Neural cell (in vitro differentiated cells): ENCODE measurements around the gene CSMD2. TPM values are rescaled to one million over a fixed set of nuclear protein-coding genes. Genes with fewer than 3 reads are reported as not detected.

Experiments used
- H2AFZ ChIP-seq: fragments of 200-600, 300-800 bp; sonication (generic), shearing (Covaris generic); 2 replicates; pipeline ENCODE4 v1.6.0; 2014; ENCODE audit warnings: low read depth, mild to moderate bottlenecking, antibody characterized with exemption, low read length, moderate library complexity
- H3F3A ChIP-seq: fragments of 200-600 bp; shearing (Covaris generic); 2 replicates; pipeline ENCODE4 v1.6.1; 2016; ENCODE audit warnings: mild to moderate bottlenecking, moderate library complexity, mixed read lengths, antibody characterized with exemption, low read length; ENCODE audit not compliant: insufficient read depth, poor library complexity, severe bottlenecking
- H3K27ac ChIP-seq: fragments of 200-600, 300-800 bp; sonication (generic), shearing (Covaris generic); 2 replicates; pipeline ENCODE4 v1.5.1; 2014; ENCODE audit warnings: mild to moderate bottlenecking, low read length, moderate library complexity
- H3K27me3 ChIP-seq: fragments of 300-800, 200-600 bp; sonication (generic), shearing (Covaris generic); 2 replicates; pipeline ENCODE4 v1.6.0; 2014; ENCODE audit warnings: mild to moderate bottlenecking, low read depth, low read length, moderate library complexity; ENCODE audit not compliant: insufficient read depth
- H3K36me3 ChIP-seq: fragments of 300-800, 200-600 bp; sonication (generic), shearing (Covaris generic); 2 replicates; pipeline ENCODE4 v1.5.1; 2014; ENCODE audit warnings: mild to moderate bottlenecking, antibody characterized with exemption, low read length, moderate library complexity; ENCODE audit not compliant: insufficient read depth
- H3K4me2 ChIP-seq: fragments of 300-800, 200-600 bp; sonication (generic), shearing (Covaris generic); 2 replicates; pipeline ENCODE4 v1.6.0; 2014; ENCODE audit warnings: mild to moderate bottlenecking, low read length
- H3K4me3 ChIP-seq: fragments of 300-800, 200-600 bp; sonication (generic), shearing (Covaris generic); 2 replicates; pipeline ENCODE4 v1.5.1; 2014; ENCODE audit warnings: mild to moderate bottlenecking, low read length, moderate library complexity
- H3K79me2 ChIP-seq: fragments of 200-600 bp; shearing (Covaris generic); replicated peaks from 2 replicates; pipeline ENCODE4 v1.6.0; 2014; ENCODE audit warnings: mild to moderate bottlenecking, low read length, moderate library complexity; ENCODE audit not compliant: insufficient read depth
- H3K9ac ChIP-seq: fragments of 300-800, 200-600 bp; sonication (generic), shearing (Covaris generic); 2 replicates; pipeline ENCODE4 v1.6.1; 2016; ENCODE audit warnings: mild to moderate bottlenecking, low read length, mixed read lengths
- H3K9me2 ChIP-seq: fragments of 200-600 bp; shearing (Covaris generic); 2 replicates; pipeline ENCODE4 v1.6.1; 2016; ENCODE audit warnings: mild to moderate bottlenecking, low read length, mixed read lengths; ENCODE audit not compliant: insufficient read depth
- H3K9me3 ChIP-seq: fragments of 200-600, 300-800 bp; sonication (generic), shearing (Covaris generic); 2 replicates; pipeline ENCODE4 v1.6.1; 2016; ENCODE audit warnings: mild to moderate bottlenecking, mixed run types, low read length, moderate library complexity, mixed read lengths
- H4K20me1 ChIP-seq: fragments of 200-600 bp; shearing (Covaris generic); 2 replicates; pipeline ENCODE4 v1.6.1; 2016; ENCODE audit warnings: mild to moderate bottlenecking, mixed run types; ENCODE audit not compliant: insufficient read depth
- EP300 ChIP-seq: fragments of 450-650 bp; conservative IDR thresholded peaks from 2 replicates; pipeline ENCODE4 v1.6.1; 2014; ENCODE audit warnings: antibody characterized with exemption, mild to moderate bottlenecking, moderate library complexity; ENCODE audit not compliant: poor library complexity, severe bottlenecking
- EZH2 ChIP-seq: fragments of 200-600, 300-800 bp; shearing (Covaris generic), sonication (generic); IDR thresholded peaks from 2 replicates; pipeline ENCODE4 v1.6.1; 2014; ENCODE audit warnings: antibody characterized with exemption, low read length, borderline replicate concordance, mild to moderate bottlenecking; ENCODE audit not compliant: insufficient read depth, poor library complexity, severe bottlenecking
- MXI1 ChIP-seq: fragments of 450-650 bp; conservative IDR thresholded peaks from 2 replicates; pipeline ENCODE4 v1.6.1; 2014; ENCODE audit warnings: antibody characterized with exemption, mild to moderate bottlenecking; ENCODE audit not compliant: poor library complexity, severe bottlenecking
- POLR2AphosphoS5 ChIP-seq: IDR thresholded peaks from 2 replicates; pipeline ENCODE4 v1.6.1; 2012
- RAD21 ChIP-seq: fragments of 450-650 bp; conservative IDR thresholded peaks from 2 replicates; pipeline ENCODE4 v1.6.1; 2014; ENCODE audit warnings: antibody characterized with exemption, mild to moderate bottlenecking, moderate library complexity
- SMC3 ChIP-seq: fragments of 450-650 bp; conservative IDR thresholded peaks from 2 replicates; pipeline ENCODE4 v1.6.1; 2014; ENCODE audit warnings: antibody characterized with exemption, mild to moderate bottlenecking, moderate library complexity; ENCODE audit not compliant: poor library complexity
- TAF1 ChIP-seq: IDR thresholded peaks from 2 replicates; pipeline ENCODE4 v1.6.1; 2012; ENCODE audit warnings: low read depth
- polyA plus RNA-seq: library from polyadenylated mRNA; depleted of rRNA; stranded (reverse); fragments of >200 nt; gene quantifications from 2 replicates; pipeline ENCODE4 v1.2.3, GENCODE V29; 2014
- TF ChIP-seq, protein P1 (sequence below): IDR thresholded peaks from 2 replicates; pipeline ENCODE4 v1.6.1; 2012; ENCODE audit warnings: borderline replicate concordance
- TF ChIP-seq, protein P2 (sequence below): fragments of 450-650 bp; IDR thresholded peaks from 2 replicates; pipeline ENCODE4 v1.5.1; 2014; ENCODE audit warnings: antibody characterized with exemption, mild to moderate bottlenecking, moderate library complexity; ENCODE audit not compliant: poor library complexity, severe bottlenecking

Gene CSMD2
- polyA plus RNA-seq, 1 donor from 2014 or later: 9.6 TPM

DNA sequence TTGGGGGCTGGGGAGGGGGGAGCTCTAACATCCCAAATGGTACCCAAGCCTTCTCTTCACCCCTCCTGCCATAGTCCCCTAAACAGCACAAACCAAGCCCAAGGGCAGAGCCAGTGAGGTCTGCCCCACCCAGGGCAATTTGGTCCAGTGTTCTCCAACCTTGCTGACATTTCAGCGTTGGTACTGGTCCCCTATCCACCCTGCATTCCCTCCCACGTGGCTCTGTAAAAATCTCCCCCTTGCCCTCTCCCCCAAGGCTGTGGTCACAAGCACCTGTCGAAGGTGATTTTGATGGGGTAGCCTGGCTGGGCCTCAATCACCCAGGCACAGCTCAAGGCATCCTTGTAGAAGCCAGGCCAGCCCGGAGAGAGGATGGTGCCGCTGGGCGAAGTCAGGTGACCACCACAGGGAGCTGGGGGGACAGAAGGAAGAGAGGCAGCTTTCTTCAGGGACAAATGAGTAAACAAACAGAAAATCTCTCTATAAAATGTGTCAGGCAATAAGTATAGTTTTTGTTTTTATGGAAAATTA, 438.7 kb downstream of the CSMD2 start:
- no peaks in the 10 kb centered on the region for H4K20me1 ChIP-seq
- H3K36me3 ChIP-seq: peaks cover 4% of the 10 kb centered on the region
- H3K79me2 ChIP-seq: no peaks in the 10 kb centered on the region

DNA sequence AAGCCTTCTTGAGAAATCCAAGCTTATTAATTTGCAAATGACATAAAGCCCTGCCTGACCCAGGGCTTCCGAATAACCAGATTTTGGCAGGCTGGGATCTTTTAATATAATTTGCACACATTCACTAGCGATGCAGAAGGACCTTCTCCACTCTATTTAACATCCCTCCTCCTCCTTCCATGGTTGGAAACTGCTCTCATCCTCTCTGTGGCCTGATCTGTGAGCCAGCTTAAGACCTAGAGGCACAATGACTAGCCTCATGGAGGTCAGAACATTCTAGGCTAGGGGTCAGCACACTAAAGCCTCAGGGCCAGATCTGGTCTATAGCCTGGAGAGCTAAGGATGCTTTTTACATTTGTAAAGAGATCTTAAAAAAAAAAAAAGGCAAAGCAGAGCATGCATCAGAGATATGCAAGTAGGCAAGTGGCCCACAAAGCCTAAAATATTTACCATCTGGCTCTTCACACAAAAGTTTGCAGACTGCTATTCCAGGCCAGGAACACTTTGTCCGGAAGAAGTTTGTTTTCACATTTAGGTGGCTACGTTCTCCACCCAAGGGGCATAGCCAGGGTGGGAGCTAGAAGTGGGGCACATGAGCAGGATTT, 439.4 kb downstream of the CSMD2 start:
- H3F3A ChIP-seq: no peaks in the 10 kb centered on the region
- no peaks in the 10 kb centered on the region for H3K9me2 ChIP-seq
- no peaks in the 10 kb centered on the region for H3K79me2 ChIP-seq
- no peak overlapping the region for H3K4me3 ChIP-seq
- no peak overlapping the region for H2AFZ ChIP-seq
- no peaks in the 10 kb centered on the region for H4K20me1 ChIP-seq
- no peak overlapping the region for H3K4me2 ChIP-seq
- no peak overlapping the region for H3K9ac ChIP-seq
- no peak overlapping the region for H3K27ac ChIP-seq
- TF ChIP-seq EP300 (no peak), MXI1 (no peak), RAD21 (no peak), SMC3 (no peak), EZH2 (no peak), POLR2AphosphoS5 (no peak), TAF1 (no peak)
- TF ChIP-seq, protein P1, sequence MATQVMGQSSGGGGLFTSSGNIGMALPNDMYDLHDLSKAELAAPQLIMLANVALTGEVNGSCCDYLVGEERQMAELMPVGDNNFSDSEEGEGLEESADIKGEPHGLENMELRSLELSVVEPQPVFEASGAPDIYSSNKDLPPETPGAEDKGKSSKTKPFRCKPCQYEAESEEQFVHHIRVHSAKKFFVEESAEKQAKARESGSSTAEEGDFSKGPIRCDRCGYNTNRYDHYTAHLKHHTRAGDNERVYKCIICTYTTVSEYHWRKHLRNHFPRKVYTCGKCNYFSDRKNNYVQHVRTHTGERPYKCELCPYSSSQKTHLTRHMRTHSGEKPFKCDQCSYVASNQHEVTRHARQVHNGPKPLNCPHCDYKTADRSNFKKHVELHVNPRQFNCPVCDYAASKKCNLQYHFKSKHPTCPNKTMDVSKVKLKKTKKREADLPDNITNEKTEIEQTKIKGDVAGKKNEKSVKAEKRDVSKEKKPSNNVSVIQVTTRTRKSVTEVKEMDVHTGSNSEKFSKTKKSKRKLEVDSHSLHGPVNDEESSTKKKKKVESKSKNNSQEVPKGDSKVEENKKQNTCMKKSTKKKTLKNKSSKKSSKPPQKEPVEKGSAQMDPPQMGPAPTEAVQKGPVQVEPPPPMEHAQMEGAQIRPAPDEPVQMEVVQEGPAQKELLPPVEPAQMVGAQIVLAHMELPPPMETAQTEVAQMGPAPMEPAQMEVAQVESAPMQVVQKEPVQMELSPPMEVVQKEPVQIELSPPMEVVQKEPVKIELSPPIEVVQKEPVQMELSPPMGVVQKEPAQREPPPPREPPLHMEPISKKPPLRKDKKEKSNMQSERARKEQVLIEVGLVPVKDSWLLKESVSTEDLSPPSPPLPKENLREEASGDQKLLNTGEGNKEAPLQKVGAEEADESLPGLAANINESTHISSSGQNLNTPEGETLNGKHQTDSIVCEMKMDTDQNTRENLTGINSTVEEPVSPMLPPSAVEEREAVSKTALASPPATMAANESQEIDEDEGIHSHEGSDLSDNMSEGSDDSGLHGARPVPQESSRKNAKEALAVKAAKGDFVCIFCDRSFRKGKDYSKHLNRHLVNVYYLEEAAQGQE: no peak
- TF ChIP-seq, protein P2, sequence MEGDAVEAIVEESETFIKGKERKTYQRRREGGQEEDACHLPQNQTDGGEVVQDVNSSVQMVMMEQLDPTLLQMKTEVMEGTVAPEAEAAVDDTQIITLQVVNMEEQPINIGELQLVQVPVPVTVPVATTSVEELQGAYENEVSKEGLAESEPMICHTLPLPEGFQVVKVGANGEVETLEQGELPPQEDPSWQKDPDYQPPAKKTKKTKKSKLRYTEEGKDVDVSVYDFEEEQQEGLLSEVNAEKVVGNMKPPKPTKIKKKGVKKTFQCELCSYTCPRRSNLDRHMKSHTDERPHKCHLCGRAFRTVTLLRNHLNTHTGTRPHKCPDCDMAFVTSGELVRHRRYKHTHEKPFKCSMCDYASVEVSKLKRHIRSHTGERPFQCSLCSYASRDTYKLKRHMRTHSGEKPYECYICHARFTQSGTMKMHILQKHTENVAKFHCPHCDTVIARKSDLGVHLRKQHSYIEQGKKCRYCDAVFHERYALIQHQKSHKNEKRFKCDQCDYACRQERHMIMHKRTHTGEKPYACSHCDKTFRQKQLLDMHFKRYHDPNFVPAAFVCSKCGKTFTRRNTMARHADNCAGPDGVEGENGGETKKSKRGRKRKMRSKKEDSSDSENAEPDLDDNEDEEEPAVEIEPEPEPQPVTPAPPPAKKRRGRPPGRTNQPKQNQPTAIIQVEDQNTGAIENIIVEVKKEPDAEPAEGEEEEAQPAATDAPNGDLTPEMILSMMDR: no peak
- H3K27me3 ChIP-seq: no peaks in the 10 kb centered on the region
- peaks cover 4% of the 10 kb centered on the region for H3K36me3 ChIP-seq
- no peaks in the 10 kb centered on the region for H3K9me3 ChIP-seq

More for the DNA sequence above, 438.7 kb downstream of the CSMD2 start:
- Histone ChIP-seq H3K27ac (no peak overlapping the region), H2AFZ (no peak overlapping the region), H3K4me2 (no peak overlapping the region), H3K9me2 (no peaks in the 10 kb centered on the region), H3K4me3 (no peak overlapping the region), H3K9me3 (no peaks in the 10 kb centered on the region), H3F3A (no peaks in the 10 kb centered on the region), H3K9ac (no peak overlapping the region), H3K27me3 (no peaks in the 10 kb centered on the region)
- no peak for TF ChIP-seq RAD21
- TF ChIP-seq, protein P2: no peak
- TF ChIP-seq EZH2: no peak
